Right kidney (tissue), 1 donor: Measurements from ENCODE around the gene ARMH3.

Experiments used
- DNase-seq: peaks from one replicate; pipeline ENCODE4 v3.0.0-alpha.2; 2016

ARMH3 gene

DNA sequence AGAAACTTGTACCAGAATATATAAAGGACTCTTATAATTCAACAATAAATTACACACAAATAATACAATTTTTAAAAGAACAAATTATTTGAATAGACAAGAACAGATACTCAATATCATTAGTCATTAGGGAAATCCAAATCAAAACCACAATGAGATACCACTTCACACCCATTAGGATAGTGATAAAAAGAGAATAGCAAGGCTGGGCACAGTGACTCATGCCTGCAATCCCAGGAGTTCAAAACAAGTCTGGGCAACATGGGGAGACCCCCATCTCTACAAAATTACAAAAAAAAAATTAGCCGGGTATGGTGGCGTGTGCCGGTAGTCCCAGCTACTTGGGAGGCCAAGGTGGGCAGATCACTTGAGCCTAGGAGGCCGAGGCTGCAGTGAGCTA lies 160.2 kb downstream of the ARMH3 start:
- DNase-seq, result no peak

DNA sequence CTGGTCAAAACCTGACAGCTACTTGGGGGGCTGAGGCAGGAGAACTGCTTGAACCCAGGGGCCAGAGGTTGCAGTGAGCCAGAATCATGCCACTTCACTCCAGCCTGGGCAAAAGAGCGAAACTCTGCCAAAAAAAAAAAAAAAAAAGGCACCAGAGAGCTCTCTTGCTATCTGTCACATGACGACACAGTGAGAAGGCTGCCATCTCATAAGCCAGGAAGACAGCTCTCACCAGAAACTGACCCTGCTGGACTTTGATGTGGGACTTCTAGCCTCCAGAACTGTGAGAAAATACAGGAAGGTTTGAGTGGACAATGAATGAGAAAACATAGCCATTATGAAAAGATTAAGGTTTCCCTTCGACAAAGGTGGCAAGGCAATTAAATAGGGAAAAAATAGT lies 161.2 kb downstream of the ARMH3 start:
- DNase-seq, result no peak

DNA sequence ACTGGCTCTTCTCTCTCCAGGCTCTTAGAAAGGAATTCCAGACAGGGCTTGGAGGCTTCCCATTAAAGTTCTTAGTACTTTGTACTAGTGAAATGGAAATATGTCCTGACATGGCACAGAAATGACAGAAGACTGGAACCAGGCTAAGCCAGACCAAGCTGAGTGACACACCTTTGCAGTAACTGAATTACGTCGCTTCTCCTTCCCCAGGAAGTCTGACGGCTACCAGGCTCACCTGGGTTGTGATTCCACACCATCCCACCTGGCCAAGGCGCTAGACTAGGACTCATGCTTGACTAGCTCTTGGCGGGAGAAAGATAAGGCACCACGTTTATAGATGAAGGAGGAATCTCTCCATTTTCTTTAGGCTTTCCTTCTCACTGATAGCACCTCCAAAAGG lies 161.7 kb downstream of the ARMH3 start:
- DNase-seq, result no peak

DNA sequence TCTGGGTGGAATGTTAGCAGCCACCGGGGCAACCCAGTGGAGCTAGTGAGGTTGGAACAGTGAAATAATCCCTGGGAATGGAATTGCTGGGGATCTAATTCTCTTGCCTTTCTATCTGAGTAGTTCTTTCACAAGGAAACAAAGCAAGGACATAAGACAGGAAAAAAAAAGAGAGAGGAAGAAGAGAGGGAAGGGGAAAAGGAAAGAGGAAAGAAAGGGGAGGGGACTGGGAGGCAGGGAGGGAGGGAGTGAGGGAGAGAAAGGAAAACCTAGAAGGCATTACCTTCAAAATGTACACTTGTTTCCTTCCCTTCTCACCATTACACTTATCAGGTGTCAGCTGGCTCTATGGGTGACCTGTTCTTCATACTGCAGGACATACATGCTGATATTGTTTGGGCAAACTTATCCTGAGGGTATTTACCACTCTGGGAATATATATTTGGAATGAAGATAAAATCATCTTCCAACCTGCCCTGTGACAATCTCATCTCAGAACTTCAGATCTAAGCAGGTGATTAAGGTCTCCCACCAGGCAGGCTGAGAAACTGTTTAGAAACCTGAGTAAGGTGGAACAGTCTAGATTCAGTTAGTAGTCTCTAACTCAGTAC lies 162.4 kb downstream of the ARMH3 start:
- DNase-seq, result no peak

DNA sequence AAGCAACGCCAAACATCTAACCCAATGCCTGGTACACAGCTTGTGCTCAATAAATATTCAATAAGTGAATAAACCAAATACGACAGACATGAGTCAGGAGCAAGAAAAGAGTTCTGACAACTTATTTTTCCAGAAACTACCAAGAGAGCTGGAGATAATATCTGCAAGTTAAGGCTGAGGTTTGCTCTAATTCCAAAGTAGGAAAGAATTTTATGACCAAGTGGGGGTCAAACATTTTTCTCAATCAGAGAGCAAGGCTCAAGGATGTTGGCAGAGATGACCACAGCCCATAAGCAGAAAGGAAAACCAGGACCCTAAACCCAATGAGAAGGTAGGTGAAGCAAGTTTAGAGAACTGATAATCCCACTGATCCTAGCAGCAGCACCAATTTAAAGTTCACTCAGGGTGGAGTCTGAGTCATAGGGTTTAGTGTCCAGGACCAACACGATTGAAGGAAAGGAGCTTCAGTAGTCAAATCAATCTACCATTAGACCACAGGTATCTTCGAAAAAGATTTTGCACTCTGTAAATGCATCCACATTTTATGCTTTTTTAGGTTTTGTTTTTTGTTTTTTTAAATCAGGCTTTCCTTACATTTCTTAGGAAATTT lies 163.1 kb downstream of the ARMH3 start:
- no peak for DNase-seq

DNA sequence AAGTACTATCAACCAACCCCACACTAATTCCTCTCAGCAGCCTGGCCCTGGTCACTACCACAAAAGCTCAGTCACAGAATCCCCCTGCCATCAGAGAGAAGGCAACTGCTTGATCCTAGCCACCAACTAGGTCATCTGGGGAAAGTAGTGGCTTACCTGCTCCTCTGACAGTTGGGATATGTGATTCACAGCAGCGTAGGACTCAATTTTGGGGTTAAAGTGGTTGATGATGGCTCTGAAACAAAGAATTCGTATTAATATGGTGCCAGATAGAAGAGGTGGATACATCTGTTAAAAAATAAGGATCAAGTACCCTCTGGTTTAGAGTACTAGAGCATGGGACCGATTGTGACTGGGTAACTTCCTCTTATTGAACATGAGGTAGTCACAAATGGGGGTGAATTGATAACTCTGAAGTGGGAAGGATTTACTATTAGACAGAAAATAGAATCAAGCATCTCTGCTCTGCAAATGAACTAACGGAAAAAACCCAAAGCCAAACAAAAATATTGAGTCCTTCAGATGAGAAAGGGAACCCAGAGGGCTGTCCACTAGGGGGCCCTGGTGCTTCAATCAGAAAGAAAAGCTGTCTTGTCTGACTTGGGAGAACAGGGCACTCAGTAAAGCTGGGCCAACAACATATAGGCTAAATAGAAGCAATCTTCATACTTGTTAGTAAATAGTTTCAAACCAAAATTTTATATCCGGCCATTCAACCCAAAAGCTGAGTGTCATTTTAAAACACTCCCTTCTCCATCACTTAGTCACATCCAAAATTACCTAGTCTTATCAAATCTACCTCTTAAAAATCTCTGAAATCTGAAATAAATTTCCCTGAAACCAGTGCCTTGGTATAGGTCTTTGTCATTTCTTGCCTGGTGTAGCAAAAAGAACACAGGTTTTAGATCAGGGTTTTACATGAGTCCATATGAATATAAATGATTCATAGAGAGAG lies 166.4 kb downstream of the ARMH3 start:
- DNase-seq, result peak; percentile 33

DNA sequence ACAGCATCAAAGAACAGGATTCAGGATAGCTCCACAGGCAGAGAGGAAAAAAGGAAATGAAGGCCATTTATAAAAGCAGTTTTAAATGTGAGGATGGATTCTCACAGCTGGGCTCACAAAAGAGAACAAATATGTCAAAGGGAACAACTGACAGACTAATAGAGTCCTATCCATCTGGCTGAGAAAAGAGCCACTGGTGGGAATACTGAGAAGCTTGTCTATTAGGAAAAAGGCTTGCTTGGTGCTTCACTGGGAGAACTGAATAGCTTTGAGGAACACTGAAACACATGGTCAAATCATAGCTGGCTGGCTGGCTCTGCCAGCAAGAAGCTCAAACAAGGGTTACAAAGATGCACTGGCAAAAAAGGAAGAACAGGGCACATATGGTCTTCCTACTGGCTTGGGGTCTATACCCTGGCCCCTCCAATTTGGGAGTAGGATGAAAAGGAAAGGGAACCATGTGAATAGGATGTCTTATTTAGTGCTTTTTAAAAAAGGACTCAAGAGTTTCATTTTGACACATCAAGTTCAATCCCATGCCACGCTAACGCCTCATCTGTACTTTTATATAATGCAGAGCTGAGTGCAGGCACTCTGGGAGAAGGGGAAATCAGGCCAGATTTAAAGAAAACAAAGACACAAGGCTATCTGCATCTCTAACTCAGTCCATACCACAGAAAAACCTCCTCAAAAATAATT lies 167.6 kb downstream of the ARMH3 start:
- no peak for DNase-seq

DNA sequence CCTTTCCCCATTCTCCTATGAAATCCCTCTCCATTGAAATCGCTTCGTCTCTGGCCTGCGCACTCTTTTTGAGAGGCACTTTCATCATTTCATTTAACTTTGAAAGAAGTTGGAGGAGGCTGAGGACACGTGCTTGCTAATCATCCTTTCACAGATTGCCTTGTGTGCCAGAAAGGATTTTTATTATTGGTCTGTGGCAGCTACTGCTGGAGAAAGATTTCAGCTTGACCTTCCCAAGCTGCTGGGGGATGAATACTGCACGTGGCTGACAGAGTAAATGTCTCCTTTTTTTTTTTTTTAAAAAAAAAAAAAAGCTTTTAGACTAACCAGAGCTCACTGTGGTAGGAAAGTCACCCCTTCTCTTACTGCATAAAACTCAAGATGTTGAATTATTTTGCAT lies 168.2 kb downstream of the ARMH3 start:
- no peak for DNase-seq

DNA sequence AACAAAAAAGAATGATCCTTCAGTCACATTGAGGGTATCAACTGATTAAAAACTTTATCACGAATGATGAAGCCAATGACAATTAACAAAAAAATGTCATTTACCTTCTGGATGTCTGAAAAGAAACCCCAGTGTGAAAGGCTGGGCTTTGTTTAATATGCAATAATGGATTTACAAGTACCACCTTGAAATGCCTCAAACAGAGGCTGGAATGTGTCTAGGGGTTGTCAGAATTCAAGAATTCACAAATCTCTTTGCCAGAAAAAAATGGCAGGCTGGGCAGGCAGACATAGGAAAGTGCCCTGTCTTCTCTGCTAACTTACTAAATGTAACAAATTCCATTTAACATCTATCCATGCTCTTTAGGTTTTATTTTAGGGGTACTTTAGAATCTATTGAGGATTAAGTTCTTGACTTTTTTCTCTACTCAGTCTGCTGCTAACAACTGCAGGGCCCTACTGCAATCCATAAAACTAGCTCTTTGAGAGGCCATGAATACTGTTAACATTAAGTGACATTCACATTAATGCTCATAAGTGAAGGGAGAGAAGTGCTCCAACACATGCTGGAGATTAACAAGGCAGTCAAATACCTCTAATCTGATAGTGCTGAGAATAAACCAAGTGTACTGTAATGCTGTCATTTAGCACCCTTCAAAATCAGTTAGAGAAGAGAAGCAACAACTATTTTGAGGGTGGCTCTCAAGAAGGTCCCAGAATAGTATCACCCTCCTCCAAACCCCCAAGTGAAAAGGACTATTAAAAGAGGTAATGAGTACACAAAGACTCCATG lies 169.3 kb downstream of the ARMH3 start:
- no peak for DNase-seq

DNA sequence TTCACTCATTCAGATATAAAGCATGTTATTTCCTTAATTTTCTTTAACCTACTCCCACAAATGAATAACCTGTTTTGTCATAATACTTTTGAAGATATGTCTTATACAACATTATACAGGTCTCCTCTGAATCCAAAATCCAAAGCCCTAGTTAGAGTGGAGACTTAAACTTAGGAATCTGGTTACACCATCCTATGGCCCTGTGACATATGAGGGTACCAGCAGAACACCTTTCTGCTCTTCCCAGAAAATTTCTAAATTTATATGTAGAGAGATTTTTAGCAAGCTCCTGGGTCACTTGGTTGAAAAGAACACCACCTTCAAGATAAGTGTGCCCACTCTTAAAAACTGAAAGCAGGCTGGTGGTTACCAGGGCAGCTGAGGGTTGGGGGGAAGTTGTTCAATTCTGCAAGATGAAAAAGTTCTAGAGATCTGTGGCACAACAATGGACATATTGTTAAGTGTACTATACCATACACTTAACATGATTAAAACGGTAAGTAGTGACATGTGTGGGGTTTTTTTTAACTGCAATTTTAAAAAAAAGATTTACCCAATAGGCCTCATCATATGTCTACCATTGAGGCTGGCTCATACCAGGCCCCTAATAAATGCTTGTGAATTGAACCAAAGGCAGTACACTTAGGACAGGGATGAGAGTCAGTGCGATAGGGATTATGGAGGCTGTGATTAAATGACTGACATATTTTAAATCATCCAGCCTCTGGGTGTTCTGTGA lies 174.8 kb downstream of the ARMH3 start:
- no peak for DNase-seq

DNA sequence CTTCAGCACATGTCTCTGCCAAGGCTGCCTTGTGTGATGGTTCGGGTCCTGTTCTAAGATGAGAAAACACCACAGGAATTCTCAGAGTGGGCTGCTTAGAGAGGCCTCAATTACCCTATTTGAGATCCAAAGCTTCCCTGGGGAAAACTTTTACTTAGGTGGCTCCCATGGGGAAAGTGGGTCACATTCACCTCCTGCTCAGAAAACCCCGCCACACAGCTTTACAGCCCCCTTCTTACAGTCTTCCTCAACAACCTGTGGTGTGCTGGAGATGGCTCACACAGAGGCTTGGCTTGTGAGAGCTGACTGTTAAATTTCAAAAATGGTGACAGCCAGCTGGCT lies 175.8 kb downstream of the ARMH3 start:
- no peak for DNase-seq

DNA sequence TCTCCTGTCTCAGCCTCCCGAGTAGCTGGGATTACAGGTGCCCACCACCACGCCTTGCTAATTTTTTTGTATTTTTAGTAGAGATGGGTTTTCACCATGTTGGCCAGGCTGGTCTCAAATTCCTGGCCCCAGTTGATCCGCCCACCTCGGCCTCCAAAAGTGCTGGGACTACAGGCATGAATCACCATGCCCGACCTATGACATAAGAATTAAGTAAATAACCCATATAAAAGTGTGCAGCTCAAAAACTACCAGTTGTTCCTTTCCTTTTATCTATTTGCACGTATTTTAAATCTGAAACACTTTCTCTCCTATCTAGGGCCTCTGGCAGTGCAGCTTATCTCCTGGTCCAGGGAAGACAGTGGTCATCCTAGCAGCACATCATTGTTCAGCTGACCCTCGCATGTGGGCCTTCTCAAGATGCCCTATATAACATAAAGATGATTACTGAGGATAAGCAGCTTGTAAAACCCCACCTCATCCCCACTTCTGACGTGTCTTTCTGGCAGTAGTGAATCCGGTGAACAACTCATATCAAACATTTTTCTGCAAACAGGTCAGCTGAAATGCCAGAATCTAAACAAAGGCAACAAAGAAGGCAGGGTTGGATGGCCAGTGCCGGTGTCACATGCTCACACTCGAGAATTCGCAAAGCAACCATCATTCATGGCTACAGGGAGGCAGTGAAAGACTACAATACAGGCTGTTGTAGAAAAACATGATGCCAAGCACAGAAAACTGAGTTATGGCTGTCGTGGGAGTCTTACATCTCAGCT lies 176.3 kb downstream of the ARMH3 start:
- no peak for DNase-seq

DNA sequence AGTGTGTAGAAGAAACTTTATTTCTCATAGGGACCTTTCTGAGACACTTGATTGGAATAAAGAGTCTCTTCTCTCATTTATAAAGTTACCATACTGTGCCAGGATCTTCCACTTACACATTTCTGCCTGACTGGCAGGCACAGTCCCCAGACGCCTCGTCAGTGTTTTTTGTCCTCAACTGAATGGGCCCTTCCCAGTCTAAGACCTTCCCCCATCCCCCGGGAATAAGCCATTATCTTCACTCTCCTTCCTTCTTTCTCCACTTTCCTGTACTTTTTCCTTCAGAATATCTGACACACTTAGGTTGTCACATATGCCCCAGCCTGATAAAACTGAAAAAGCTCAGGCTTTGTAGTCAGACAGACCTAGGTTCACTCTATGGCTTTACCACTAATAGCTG lies 177.1 kb downstream of the ARMH3 start:
- no peak for DNase-seq

DNA sequence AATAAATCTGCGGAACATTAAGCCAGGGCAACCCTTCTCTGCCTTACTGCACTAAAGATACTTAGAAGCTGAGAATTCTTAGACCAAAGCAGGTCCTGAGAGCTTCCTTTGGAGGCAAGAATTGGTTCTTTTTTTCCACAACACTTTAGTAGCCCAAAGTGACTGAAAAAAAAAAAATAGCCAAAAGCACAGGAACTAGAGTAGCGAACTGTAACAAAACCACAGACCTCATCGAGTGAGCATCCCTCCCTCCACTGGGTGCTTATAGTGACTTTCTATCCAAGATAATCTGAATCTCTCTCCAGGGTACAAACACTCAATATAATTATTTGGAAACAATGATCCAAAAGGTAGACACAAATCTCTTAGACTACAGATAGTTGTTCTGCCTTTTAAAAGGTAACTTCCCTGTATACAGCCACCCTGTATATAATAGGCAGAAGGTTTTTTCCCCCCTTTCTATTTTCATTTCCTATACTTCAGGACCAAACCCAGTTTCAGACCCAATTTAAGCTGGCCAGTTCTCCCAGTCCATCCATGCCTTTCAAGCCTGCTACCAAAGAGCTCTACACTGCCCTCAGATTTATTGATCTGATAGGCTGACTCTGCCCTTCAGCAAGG lies 180.8 kb downstream of the ARMH3 start:
- DNase-seq, result no peak

DNA sequence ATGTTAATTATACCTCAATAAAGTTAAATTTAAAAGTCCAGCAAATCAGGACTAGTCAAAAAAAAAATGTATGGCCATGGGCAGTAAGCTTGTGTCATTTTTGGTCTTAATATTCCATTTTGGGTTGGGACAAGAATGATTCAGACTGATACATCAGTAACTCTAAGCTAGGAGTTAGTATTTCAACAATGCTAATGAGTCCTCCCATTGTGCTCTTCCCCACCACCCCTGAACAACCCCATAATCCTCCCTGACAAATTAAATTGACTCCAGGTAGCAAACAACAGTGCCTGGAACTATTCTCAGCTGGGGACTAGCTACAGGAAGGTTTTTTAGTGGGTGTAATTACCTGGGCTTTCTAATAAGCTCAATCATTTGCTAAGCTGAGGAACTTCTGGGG lies 181.7 kb downstream of the ARMH3 start:
- no peak for DNase-seq

DNA sequence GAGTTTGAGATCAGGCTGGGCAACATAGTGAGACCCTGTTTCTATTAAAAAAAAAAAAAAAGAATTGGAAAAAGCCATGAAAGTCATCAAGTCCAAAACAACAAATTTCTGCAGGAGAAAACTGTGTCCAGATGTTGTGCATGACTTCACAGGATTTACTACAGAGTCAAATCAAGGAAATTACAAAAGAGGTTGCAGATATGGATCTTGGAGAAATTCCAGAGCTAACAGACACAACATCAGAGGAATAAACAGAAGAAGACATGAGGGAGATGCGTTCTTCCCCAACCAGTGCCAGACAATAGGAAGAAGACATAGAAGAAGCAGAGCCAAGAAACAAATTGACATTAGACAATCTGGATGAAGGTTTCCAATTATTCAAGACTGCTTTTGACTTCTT lies 188.0 kb downstream of the ARMH3 start:
- no peak for DNase-seq

DNA sequence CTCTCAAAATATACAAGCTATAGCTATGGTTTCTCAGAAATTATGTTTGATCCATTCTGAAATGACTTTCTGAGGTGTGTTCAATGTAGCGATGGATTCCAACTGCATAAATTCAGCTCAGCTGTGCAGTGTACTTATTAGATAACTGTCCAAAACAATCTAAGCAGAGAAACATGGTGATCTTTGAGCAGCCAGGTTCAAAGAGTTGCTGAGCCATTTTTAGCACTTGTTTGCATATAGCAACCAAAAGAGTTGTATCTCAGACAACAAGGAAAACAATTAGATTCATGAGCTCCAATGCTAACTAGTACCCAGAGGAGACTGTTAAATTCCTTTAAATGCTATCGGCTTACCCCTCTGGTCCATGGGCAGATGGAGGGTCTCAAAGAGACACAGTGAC lies 196.4 kb downstream of the ARMH3 start:
- DNase-seq, result no peak

DNA sequence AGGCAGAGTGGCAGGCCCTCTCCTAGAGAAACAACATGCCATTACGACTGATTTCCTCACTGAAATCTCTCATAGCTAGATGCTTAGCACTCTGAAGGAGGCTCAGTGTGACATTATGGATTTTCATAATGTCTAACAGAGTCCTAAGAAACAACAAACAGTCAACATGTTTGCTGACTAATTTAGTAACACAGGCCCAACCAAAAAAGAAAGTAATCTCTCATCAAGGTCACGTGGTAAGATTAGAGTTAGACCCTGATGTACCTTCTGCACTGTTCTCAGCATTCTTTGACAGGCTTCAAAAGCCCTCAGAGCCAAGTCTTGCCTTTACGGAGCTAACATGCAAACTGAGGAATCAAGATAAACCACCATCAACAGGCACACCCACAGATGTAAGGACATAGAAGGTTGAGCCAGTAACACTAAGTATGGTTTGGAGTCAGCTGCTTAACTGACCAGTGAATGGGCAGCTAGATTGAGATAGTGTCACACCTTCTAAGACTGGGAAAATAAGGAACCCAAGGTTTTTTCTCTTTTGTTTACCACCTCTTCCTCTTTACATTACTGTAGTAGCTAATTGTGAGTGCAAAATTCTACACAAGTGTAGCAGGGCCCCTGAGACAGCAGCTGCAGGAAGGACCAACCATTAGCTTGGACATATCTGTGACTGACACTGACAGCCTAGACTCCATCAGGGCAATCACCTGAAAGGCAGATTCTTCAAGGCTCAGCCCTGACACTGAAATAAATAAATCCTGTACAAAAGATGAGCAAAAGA lies 197.1 kb downstream of the ARMH3 start:
- DNase-seq, result no peak

DNA sequence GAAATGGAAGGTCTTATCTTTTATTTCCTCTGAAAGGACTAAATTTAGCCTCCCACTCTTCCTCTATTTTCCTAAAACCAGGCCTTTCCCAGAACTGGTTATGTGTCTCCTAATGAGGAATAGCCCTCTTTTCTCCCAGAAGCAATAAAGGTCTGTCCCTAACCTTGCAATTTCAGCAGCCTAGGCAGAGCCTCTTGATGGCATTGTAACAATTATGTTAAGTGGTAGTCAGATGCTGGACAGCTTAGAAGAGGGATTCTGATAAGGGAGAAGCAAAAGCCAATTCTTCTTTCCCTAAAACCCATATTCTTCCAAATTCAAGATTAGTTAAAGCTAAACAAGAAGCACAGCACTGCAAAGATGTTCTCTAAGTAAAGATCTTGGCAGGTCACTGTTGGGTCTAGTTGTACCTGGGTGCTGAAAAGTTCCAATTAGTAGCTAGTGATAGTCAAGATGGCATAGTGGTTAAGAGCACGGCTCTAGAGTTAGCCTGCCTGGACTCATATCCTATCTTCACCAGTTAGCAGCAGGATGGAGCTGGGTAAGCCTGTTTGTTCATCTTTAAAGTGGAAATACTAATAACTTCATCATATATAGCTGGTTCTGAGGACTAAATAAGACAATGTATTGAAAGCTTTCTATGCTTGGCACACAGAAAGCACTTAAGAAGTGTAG lies 198.0 kb downstream of the ARMH3 start:
- no peak for DNase-seq
